Chondrocyte (in vitro differentiated cells): ENCODE results near the gene AURKB. TPM values are rescaled to one million over a fixed set of nuclear protein-coding genes. Genes with fewer than 3 reads are reported as not detected.

Experiments used
- DNase-seq: peaks from one replicate; pipeline ENCODE4 v3.0.0; 2021; ENCODE audit warnings: mixed read lengths, low spot score
- H3K27ac Mint-ChIP-seq: one replicate; pipeline ENCODE4 v1.8.0; 2021; ENCODE audit warnings: mild to moderate bottlenecking, moderate library complexity, mixed read lengths; ENCODE audit not compliant: unreplicated experiment
- H3K27me3 Mint-ChIP-seq: 2 replicates; pipeline ENCODE4 v1.8.0; 2021; ENCODE audit warnings: low read depth, mixed read lengths
- H3K36me3 Mint-ChIP-seq: 2 replicates; pipeline ENCODE4 v1.8.0; 2021; ENCODE audit warnings: low read depth, mixed read lengths
- H3K4me1 Mint-ChIP-seq: 2 replicates; pipeline ENCODE4 v1.8.0; 2021; ENCODE audit warnings: low read depth, mild to moderate bottlenecking, mixed read lengths
- H3K4me3 Mint-ChIP-seq: one replicate; pipeline ENCODE4 v1.8.0; 2021; ENCODE audit warnings: mild to moderate bottlenecking, moderate library complexity, mixed read lengths; ENCODE audit not compliant: unreplicated experiment
- H3K9me3 Mint-ChIP-seq: 2 replicates; pipeline ENCODE4 v1.8.0; 2021; ENCODE audit warnings: low read depth, mixed read lengths
- long read RNA-seq: library from polyadenylated mRNA; stranded (forward); transcript quantifications from one replicate; pipeline ENCODE4 v2.0.0, GENCODE V29; 2021
- total RNA-seq: library from RNA; stranded (reverse); gene quantifications from 3 replicates; pipeline ENCODE4 v1.2.1, GENCODE V29; 2021
- TF ChIP-seq, protein P1 (sequence below): fragments of 200-600 bp; sonication (generic); IDR thresholded peaks from 2 replicates; pipeline ENCODE4 v1.5.0; 2021; ENCODE audit warnings: antibody characterized with exemption, mild to moderate bottlenecking, moderate library complexity

AURKB gene
- 8.6 to 14.1 TPM (median 8.9 TPM) in 3 replicates for total RNA-seq
- long read RNA-seq, partial matches to known transcripts, result 0 of 7 reads
- long read RNA-seq, other reads (novel, unspliced or antisense), result 5 of 7 reads

DNA sequence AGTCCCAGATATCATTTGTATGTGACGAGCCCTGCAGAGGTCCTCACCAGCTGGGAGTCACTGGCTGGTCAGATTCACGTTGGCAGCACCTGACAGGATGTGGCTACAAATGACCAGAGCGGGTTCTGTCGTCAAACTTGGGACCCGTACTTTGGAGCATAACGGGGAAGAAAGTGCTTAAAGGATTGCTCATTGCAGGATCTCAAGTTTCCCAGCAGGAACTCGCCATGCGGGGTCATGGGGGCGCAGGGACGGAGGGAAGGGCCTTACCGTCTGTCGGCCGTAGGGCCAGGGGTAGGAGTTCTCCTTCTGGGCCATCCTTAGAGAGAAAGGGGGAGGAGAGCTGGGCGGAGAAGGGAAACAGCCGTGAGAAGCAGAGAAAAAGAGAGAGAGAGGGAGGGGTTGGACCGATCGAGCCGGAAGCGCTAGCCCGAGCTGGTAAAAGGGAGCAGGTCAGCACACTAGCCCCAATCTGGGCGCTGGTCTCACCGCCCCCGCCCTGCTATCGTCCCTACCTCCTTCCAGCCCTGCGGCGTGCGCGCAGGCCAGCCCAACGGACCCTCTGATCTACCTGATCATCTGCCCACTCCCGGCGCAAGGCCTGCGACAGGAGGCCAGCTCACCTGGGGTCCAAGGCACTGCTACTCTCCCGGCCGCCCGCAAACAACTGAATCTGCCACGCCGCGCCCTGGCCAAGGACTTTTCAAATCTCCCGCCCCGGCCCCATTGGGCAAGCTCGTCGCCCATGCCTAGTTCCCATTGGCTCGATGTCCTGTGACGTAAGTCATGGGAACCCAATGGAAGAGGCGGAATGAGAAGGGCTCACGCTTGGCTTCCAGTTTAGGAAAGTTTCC is at the start of gene AURKB:
TSS of gene AURKB (minus strand) at position 669 of the 854 bp plus-strand sequence. CDS start at position 318, 351 bp downstream.
- H3K9me3 Mint-ChIP-seq, result no peaks in the 10 kb centered on the region
- TF ChIP-seq, protein P1, sequence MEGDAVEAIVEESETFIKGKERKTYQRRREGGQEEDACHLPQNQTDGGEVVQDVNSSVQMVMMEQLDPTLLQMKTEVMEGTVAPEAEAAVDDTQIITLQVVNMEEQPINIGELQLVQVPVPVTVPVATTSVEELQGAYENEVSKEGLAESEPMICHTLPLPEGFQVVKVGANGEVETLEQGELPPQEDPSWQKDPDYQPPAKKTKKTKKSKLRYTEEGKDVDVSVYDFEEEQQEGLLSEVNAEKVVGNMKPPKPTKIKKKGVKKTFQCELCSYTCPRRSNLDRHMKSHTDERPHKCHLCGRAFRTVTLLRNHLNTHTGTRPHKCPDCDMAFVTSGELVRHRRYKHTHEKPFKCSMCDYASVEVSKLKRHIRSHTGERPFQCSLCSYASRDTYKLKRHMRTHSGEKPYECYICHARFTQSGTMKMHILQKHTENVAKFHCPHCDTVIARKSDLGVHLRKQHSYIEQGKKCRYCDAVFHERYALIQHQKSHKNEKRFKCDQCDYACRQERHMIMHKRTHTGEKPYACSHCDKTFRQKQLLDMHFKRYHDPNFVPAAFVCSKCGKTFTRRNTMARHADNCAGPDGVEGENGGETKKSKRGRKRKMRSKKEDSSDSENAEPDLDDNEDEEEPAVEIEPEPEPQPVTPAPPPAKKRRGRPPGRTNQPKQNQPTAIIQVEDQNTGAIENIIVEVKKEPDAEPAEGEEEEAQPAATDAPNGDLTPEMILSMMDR, result no peak
- H3K4me3 Mint-ChIP-seq, result peak within 1 kb of the TSS; percentile 93
- peak within 1 kb of the TSS; percentile 98 for H3K27ac Mint-ChIP-seq
- H3K4me1 Mint-ChIP-seq, result peaks cover 19% of the 10 kb centered on the region
- no peaks in the 10 kb centered on the region for H3K36me3 Mint-ChIP-seq
- H3K27me3 Mint-ChIP-seq, result no peaks in the 10 kb centered on the region
- no peak for DNase-seq

DNA sequence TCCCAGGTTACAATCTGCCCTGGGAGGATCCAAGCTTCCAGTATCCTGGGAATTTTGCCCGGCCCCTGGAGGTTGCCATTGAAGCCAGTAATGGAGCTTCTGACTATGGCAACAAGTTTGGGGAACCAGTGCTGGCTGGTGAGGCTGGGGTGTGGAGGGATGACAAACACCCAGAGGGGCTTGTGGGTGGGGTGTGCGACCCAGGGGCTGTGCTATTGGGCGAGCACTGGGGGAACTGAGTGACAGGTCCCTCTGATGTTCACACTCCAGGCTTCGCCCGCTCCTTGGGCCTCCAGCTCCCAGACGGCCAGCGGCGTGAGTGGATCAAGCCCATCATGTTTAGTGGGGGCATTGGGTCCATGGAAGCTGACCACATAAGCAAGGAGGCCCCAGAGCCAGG is 47.4 kb upstream of the AURKB start:
- no peak for DNase-seq
- Mint-ChIP-seq H3K4me3 (no peak overlapping the region), H3K27ac (no peak overlapping the region), H3K4me1 (no peaks in the 10 kb centered on the region), H3K36me3 (peaks cover 14% of the 10 kb centered on the region), H3K27me3 (no peaks in the 10 kb centered on the region), H3K9me3 (no peaks in the 10 kb centered on the region)
- TF ChIP-seq, protein P1, result no peak

DNA sequence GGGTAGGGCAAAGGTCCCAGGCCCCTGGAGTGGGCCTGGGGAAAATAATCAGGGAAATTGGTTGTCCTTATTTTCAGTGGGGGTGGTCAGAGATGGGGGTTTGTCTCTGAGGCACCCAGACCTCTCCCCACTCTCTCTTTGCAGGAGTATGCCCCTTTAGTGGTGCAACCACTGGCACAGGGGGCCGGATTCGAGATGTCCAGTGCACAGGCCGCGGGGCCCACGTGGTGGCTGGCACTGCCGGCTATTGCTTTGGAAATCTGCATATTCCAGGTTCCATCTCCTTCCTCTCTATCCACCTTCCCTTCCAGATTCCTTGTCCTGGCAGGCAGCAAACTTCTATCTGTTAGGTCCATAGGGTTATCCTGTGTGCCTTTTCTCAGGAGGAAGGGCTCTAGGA is 46.3 kb upstream of the AURKB start:
- Mint-ChIP-seq H3K4me1 (no peaks in the 10 kb centered on the region), H3K9me3 (no peaks in the 10 kb centered on the region), H3K4me3 (no peak overlapping the region), H3K27me3 (no peaks in the 10 kb centered on the region), H3K36me3 (peaks cover 10% of the 10 kb centered on the region), H3K27ac (no peak overlapping the region)
- TF ChIP-seq, protein P1, result no peak
- no peak for DNase-seq

DNA sequence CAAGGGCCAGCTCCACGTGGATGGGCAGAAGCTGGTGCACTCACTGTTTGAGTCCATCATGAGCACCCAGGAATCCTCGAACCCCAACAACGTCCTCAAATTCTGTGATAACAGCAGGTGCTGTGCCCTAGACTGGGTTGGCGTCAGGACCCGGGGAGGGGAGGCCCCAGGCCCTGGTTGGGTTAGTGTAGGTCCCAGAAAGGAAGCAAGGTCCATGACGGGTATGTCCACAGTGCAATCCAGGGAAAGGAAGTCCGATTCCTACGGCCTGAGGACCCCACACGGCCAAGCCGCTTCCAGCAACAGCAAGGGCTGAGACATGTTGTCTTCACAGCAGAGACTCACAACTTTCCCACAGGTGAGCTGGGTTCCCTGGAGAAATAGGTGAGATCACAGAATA is 45.9 kb upstream of the AURKB start:
- H3K27ac Mint-ChIP-seq, result no peak overlapping the region
- no peaks in the 10 kb centered on the region for H3K27me3 Mint-ChIP-seq
- TF ChIP-seq, protein P1, result no peak
- peaks cover 10% of the 10 kb centered on the region for H3K36me3 Mint-ChIP-seq
- no peaks in the 10 kb centered on the region for H3K4me1 Mint-ChIP-seq
- no peak overlapping the region for H3K4me3 Mint-ChIP-seq
- no peak for DNase-seq
- H3K9me3 Mint-ChIP-seq, result no peaks in the 10 kb centered on the region

DNA sequence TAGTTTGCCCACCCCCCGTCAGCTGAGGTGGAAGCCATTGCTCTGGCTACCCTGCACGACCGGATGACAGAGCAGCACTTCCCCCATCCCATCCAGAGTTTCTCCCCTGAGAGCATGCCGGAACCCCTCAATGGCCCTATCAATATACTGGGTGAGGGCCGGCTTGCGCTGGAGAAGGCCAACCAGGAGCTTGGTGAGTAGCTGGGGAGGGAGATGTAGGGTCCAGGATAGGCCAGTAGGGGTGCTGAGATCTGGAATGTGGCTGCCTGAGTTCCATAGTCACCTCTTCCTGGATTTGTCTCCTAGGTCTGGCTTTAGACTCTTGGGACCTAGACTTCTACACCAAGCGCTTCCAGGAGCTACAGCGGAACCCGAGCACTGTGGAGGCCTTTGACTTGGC is 45.1 kb upstream of the AURKB start:
- TF ChIP-seq, protein P1, result peak; percentile 26
- Mint-ChIP-seq H3K9me3 (no peaks in the 10 kb centered on the region), H3K36me3 (peaks cover 10% of the 10 kb centered on the region), H3K27me3 (no peaks in the 10 kb centered on the region), H3K27ac (no peak overlapping the region), H3K4me3 (no peak overlapping the region), H3K4me1 (peaks cover 2% of the 10 kb centered on the region)
- DNase-seq, result no peak
